ENCODE results near the gene SACM1L. TPM values are rescaled to one million over a fixed set of nuclear protein-coding genes. Genes with fewer than 3 reads are reported as not detected.

Gene SACM1L
- total RNA-seq, 1 experiment from 2014 or later = 30.1 TPM

DNA sequence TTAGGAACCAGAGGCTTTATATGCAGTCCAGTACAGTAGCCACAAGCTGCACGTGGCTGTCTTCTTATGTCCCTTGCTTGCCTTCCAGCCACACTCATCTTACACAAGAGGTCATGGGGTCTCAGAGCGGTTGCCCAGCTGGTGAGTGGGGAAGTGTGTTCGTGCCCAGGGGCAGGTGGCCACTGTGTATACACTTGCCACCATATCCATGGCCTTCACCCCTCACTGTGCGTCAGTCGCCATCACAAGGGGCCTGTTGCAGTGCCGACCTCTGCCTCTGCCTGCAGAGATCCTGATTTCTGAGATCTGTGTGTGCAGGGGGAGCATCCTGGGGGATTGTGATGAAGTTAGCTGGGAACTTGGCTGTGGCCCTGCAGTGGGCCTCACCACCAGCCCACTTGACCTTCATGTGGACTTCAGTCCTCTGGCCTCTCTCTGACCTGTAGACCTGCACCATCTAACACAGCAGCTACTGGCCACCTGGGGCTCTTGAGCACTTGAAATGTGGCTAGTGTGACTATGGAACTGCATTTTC lies 43.1 kb upstream of the SACM1L start:
- Histone ChIP-seq H3K9me2 (replicated peaks; ENCODE audit: low read length) (no peaks in the 10 kb centered on the region), H3K27ac (ENCODE audit: low read length) (peak overlapping the region; percentile 97), H3K9ac (ENCODE audit: low read length) (peak overlapping the region; percentile 89), H3K9me3 (ENCODE audit: low read length) (no peaks in the 10 kb centered on the region), H3F3A (ENCODE audit: low read length, unreplicated experiment) (peaks cover 10% of the 10 kb centered on the region), H3K4me1 (ENCODE audit: insufficient read depth, low read length) (peaks cover 65% of the 10 kb centered on the region), H3K4me3 (ENCODE audit: low read length) (no peak overlapping the region), H3K4me2 (ENCODE audit: low read length) (peak overlapping the region; percentile 79), H3K27me3 (ENCODE audit: low read length) (no peaks in the 10 kb centered on the region), H4K20me1 (ENCODE audit: low read length) (no peaks in the 10 kb centered on the region), H2AFZ (ENCODE audit: low read length) (no peak overlapping the region), H3K79me2 (ENCODE audit: low read length) (peaks cover 79% of the 10 kb centered on the region), H3K36me3 (ENCODE audit: low read depth, low read length) (peaks cover 18% of the 10 kb centered on the region)
- BruUV-seq (replicated peaks) = no TSS peak
- POLR2A ChIA-PET (ENCODE audit: unreplicated experiment) = no interaction called here
- DNase-seq (no peak), ATAC-seq (no peak)
- CTCF ChIA-PET = interaction anchor here (0.7 kb wide), 1 partner anchor 10 kb away, joined by 5 read pairs; no protein-coding TSS in a partner anchor
- TF ChIP-seq, protein P1, sequence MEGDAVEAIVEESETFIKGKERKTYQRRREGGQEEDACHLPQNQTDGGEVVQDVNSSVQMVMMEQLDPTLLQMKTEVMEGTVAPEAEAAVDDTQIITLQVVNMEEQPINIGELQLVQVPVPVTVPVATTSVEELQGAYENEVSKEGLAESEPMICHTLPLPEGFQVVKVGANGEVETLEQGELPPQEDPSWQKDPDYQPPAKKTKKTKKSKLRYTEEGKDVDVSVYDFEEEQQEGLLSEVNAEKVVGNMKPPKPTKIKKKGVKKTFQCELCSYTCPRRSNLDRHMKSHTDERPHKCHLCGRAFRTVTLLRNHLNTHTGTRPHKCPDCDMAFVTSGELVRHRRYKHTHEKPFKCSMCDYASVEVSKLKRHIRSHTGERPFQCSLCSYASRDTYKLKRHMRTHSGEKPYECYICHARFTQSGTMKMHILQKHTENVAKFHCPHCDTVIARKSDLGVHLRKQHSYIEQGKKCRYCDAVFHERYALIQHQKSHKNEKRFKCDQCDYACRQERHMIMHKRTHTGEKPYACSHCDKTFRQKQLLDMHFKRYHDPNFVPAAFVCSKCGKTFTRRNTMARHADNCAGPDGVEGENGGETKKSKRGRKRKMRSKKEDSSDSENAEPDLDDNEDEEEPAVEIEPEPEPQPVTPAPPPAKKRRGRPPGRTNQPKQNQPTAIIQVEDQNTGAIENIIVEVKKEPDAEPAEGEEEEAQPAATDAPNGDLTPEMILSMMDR (conservative IDR thresholded peaks at IDR 0.05; ENCODE audit: low read depth, low read length) = no peak
- TF ChIP-seq EZH2phosphoT487 (IDR thresholded peaks at IDR 0.05; ENCODE audit: borderline replicate concordance, low read length) (no peak), EZH2 (IDR thresholded peaks at IDR 0.05; ENCODE audit: low read length, unreplicated experiment) (no peak)
- intact Hi-C loops (cut with micrococcal nuclease) = no loop called here

GRCh38 chr3:45647148-45647619 lies 42.0 kb upstream of the SACM1L start:
- H3K79me2 ChIP-seq (ENCODE audit: low read length) = peaks cover 79% of the 10 kb centered on the region
- intact Hi-C loops (cut with micrococcal nuclease) = loop anchor here (1.0 kb wide), 1 partner anchor 9 kb away; no protein-coding TSS in a partner anchor
- H3K36me3 ChIP-seq (ENCODE audit: low read depth, low read length) = peaks cover 13% of the 10 kb centered on the region
- ChIA-PET CTCF (interaction anchor here (1.4 kb wide), 1 partner anchor 13 kb away, joined by 10 read pairs; no protein-coding TSS in a partner anchor), POLR2A (ENCODE audit: unreplicated experiment) (interaction anchor here (0.6 to 0.7 kb wide), 2 partner anchors 21 to 138 kb away, joined by 3 to 5 read pairs; no protein-coding TSS in a partner anchor)
- peak overlapping the region; percentile 79 for H3K4me2 ChIP-seq (ENCODE audit: low read length)
- DNase-seq (peak; percentile 95), ATAC-seq (peak; percentile 51)
- H4K20me1 ChIP-seq (ENCODE audit: low read length) = no peaks in the 10 kb centered on the region
- peak overlapping the region; percentile 11; the same call in 1 of the 2 replicates for H3K4me3 ChIP-seq (ENCODE audit: low read length)
- no peaks in the 10 kb centered on the region for H3K9me3 ChIP-seq (ENCODE audit: low read length)
- H3K27me3 ChIP-seq (ENCODE audit: low read length) = no peaks in the 10 kb centered on the region
- peak overlapping the region; percentile 89 for H3K9ac ChIP-seq (ENCODE audit: low read length)
- peak overlapping the region; percentile 97 for H3K27ac ChIP-seq (ENCODE audit: low read length)
- no TSS peak for BruUV-seq (replicated peaks)
- TF ChIP-seq EZH2phosphoT487 (IDR thresholded peaks at IDR 0.05; ENCODE audit: borderline replicate concordance, low read length) (no peak), EZH2 (IDR thresholded peaks at IDR 0.05; ENCODE audit: low read length, unreplicated experiment) (no peak)
- TF ChIP-seq, protein P1 (conservative IDR thresholded peaks at IDR 0.05; ENCODE audit: low read depth, low read length) = no peak
- peaks cover 56% of the 10 kb centered on the region for H3K4me1 ChIP-seq (ENCODE audit: insufficient read depth, low read length)
- no peak overlapping the region for H2AFZ ChIP-seq (ENCODE audit: low read length)
- peaks cover 10% of the 10 kb centered on the region for H3F3A ChIP-seq (ENCODE audit: low read length, unreplicated experiment)
- no peaks in the 10 kb centered on the region for H3K9me2 ChIP-seq (replicated peaks; ENCODE audit: low read length)

- no peak overlapping the region for H3K9ac ChIP-seq (ENCODE audit: low read length)
- peaks cover 86% of the 10 kb centered on the region for H3K79me2 ChIP-seq (ENCODE audit: low read length)
- H3K36me3 ChIP-seq (ENCODE audit: low read depth, low read length) = peaks cover 15% of the 10 kb centered on the region
- DNase-seq (no peak), ATAC-seq (no peak)
- H3K9me3 ChIP-seq (ENCODE audit: low read length) = no peaks in the 10 kb centered on the region
- H3K27ac ChIP-seq (ENCODE audit: low read length) = no peak overlapping the region
- ChIA-PET CTCF (no interaction called here), POLR2A (ENCODE audit: unreplicated experiment) (no interaction called here)
- intact Hi-C loops (cut with micrococcal nuclease) = no loop called here
- no peaks in the 10 kb centered on the region for H3K9me2 ChIP-seq (replicated peaks; ENCODE audit: low read length)
- no peaks in the 10 kb centered on the region for H3F3A ChIP-seq (ENCODE audit: low read length, unreplicated experiment)
- no peak overlapping the region for H3K4me3 ChIP-seq (ENCODE audit: low read length)
- H3K4me2 ChIP-seq (ENCODE audit: low read length) = no peak overlapping the region
- no peaks in the 10 kb centered on the region for H3K27me3 ChIP-seq (ENCODE audit: low read length)
- BruUV-seq (replicated peaks) = no TSS peak
- no peak overlapping the region for H2AFZ ChIP-seq (ENCODE audit: low read length)
- peaks cover 20% of the 10 kb centered on the region for H3K4me1 ChIP-seq (ENCODE audit: insufficient read depth, low read length)
- TF ChIP-seq EZH2phosphoT487 (IDR thresholded peaks at IDR 0.05; ENCODE audit: borderline replicate concordance, low read length) = no peak
- TF ChIP-seq, protein P1 (conservative IDR thresholded peaks at IDR 0.05; ENCODE audit: low read depth, low read length) = no peak
- no peak for TF ChIP-seq EZH2 (IDR thresholded peaks at IDR 0.05; ENCODE audit: low read length, unreplicated experiment)
- H4K20me1 ChIP-seq (ENCODE audit: low read length) = no peaks in the 10 kb centered on the region
Observed at GRCh38 chr3:45653205-45653604, 36.0 kb upstream of the SACM1L start.
